RWPE1 (cell line): ENCODE data around the gene USP36.
A peak's percentile ranks its signal among the peaks of the same experiment; 100 is the strongest.

Experiments
- CTCF ChIA-PET: fragments of 350-600 bp; sonication (Branson Sonifier 250); formaldehyde crosslinking; extraction: SDS; loops from one replicate; lab custom pipeline; 2021; lab: Yijun Ruan, JAX
- POLR2A ChIA-PET: fragments of 400-600 bp; formaldehyde crosslinking; extraction: SDS; loops from one replicate; lab custom pipeline; 2020; ENCODE audit warnings: antibody characterized with exemption; ENCODE audit not compliant: low non-redundant PET; lab: Yijun Ruan, JAX
- DNase-seq: peaks from one replicate; pipeline ENCODE4 v3.0.0; 2012; ENCODE audit warnings: low spot score
- H3K27ac ChIP-seq: fragments of 450-650 bp; 2 replicates; pipeline ENCODE4 v1.5.1; 2017
- TF ChIP-seq, protein P1 (sequence below): fragments of 450-650 bp; conservative IDR thresholded peaks from 2 replicates; pipeline ENCODE4 v1.5.1; 2017; ENCODE audit warnings: low read depth, mild to moderate bottlenecking

Gene USP36

DNA sequence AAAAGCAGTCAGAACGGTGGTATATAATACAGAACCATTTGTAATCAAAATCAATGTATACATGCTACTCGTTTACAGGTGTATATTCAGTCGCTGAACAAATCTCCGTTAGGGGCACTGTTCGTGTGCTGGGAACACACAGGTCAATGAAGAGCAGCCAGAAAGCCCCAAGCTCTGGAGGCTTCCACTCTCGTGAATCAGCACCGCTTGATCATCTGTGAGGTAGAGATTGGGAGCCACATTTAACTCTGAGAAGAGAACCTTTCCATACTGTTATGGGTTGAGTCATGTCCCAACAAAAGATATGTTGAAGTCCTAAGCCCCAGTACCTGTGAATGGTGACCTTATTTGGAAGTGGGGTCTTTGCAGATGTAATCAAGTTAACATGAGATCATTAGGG is 53.2 kb downstream of the USP36 start:
- TF ChIP-seq, protein P1, sequence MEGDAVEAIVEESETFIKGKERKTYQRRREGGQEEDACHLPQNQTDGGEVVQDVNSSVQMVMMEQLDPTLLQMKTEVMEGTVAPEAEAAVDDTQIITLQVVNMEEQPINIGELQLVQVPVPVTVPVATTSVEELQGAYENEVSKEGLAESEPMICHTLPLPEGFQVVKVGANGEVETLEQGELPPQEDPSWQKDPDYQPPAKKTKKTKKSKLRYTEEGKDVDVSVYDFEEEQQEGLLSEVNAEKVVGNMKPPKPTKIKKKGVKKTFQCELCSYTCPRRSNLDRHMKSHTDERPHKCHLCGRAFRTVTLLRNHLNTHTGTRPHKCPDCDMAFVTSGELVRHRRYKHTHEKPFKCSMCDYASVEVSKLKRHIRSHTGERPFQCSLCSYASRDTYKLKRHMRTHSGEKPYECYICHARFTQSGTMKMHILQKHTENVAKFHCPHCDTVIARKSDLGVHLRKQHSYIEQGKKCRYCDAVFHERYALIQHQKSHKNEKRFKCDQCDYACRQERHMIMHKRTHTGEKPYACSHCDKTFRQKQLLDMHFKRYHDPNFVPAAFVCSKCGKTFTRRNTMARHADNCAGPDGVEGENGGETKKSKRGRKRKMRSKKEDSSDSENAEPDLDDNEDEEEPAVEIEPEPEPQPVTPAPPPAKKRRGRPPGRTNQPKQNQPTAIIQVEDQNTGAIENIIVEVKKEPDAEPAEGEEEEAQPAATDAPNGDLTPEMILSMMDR, result no peak
- ChIA-PET POLR2A (no interaction called here), CTCF (no interaction called here)
- H3K27ac ChIP-seq, result peak overlapping the region; percentile 12; the same call in 1 of the 2 replicates
- DNase-seq, result no peak

- TF ChIP-seq, protein P1, result no peak
- DNase-seq, result no peak
- peak overlapping the region; percentile 32 for H3K27ac ChIP-seq
- ChIA-PET CTCF (interaction anchor here (0.5 to 1.6 kb wide), 3 partner anchors 12 to 100 kb away, joined by 3 to 4 read pairs (median 3); no protein-coding TSS in a partner anchor), POLR2A (no interaction called here)
These were observed 55.0 kb downstream of the USP36 start for GRCh38 chr17:78785663-78786057.

- CTCF ChIA-PET, result interaction anchor here (0.5 to 1.6 kb wide), 2 partner anchors 13 to 99 kb away, joined by 3 to 4 read pairs; no protein-coding TSS in a partner anchor
- POLR2A ChIA-PET, result no interaction called here
- TF ChIP-seq, protein P1, result no peak
- no peak for DNase-seq
- peak overlapping the region; percentile 32 for H3K27ac ChIP-seq
These were observed 55.5 kb downstream of the USP36 start for GRCh38 chr17:78785011-78785662.

- ChIA-PET POLR2A (no interaction called here), CTCF (no interaction called here)
- DNase-seq, result no peak
- TF ChIP-seq, protein P1, result no peak
- H3K27ac ChIP-seq, result no peak overlapping the region
These were observed 56.3 kb downstream of the USP36 start for GRCh38 chr17:78784352-78784751.

DNA sequence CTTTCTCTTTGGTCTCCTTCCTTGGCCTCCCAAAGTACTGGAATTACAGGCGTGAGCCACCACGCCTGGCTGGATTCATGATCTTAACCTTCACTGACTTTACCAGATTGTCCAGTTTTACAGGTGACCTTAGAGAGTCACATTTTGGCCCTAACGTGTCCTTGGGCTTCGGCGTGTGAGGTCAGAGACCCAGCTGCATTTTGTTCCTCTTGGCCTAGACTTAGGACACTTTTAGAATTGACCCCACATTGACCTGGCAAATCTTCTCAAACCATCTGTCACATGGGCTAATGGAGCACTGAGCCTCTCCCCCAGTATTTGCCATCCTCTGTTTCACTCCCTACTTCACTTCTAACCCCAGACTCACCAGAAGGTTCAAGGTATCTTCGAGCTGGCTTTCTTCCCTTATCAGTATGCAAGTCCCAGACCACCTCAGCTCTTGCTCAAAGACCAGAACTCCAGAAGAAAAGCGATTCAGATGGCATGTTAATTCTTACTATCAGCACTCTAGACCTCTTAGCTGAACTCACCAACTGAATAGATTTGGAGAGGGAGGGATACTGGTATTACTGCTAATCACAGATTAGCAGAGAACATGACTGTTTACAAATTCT is 56.8 kb downstream of the USP36 start:
- ChIA-PET CTCF (interaction anchor here (0.6 kb wide), 1 partner anchor 1116 kb away, joined by 10 read pairs; no protein-coding TSS in a partner anchor), POLR2A (no interaction called here)
- DNase-seq, result no peak
- TF ChIP-seq, protein P1, result no peak
- H3K27ac ChIP-seq, result peak overlapping the region; percentile 88

- ChIA-PET CTCF (interaction anchor here (0.7 to 1.3 kb wide), 2 partner anchors 74 to 337 kb away, joined by 4 to 10 read pairs; no protein-coding TSS in a partner anchor), POLR2A (no interaction called here)
- H3K27ac ChIP-seq, result peak within 1 kb of the TSS; percentile 88
- TF ChIP-seq, protein P1, result no peak
- no peak for DNase-seq
These were observed 58.7 kb downstream of the USP36 start, which contains the start of gene CYTH1 for GRCh38 chr17:78781893-78782304. Gene CYTH1 (minus strand): TSS chr17:78782273. CDS start chr17:78782223, 50 bp downstream.
